ENCODE data around the gene ATXN3. TPM values are rescaled to one million over a fixed set of nuclear protein-coding genes. Genes with fewer than 3 reads are reported as not detected.

ATXN3 gene
- total RNA-seq = 25.2 and 42.8 TPM in 2 replicates
- polyA plus RNA-seq (2012) = 14.2 TPM

GRCh38 chr14:92106143-92106926 is at the start of gene ATXN3:
Gene ATXN3 (minus strand): TSS chr14:92106582. CDS start chr14:92106552, 30 bp downstream.
- DNase-seq (ENCODE audit: low read depth) = peak; percentile 99

- no peak for DNase-seq (ENCODE audit: low read depth)
Observed at GRCh38 chr14:92154283-92154942, 48.0 kb upstream of the ATXN3 start.

GRCh38 chr14:92153581-92153980 is 47.2 kb upstream of the ATXN3 start:
- no peak for DNase-seq (ENCODE audit: low read depth)

DNA sequence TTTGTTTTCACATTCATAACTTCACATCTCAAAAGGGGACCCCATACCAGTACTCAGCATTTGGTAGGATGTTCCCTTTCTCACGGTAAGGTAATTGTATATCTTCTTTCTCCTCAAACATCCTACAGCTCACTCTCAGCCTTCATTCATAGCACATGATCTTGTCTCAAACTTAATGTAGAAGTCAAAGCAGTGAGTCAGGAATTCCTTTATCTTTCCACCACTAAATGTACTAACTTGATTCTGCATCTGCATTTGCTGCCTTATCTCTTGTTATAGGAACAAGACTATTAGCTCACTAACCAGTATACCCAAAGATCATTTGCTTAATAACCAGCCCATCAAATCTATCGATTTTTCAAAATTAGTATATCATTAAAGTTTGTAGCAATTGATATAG is 38.3 kb upstream of the ATXN3 start:
- DNase-seq (ENCODE audit: low read depth) = no peak

DNA sequence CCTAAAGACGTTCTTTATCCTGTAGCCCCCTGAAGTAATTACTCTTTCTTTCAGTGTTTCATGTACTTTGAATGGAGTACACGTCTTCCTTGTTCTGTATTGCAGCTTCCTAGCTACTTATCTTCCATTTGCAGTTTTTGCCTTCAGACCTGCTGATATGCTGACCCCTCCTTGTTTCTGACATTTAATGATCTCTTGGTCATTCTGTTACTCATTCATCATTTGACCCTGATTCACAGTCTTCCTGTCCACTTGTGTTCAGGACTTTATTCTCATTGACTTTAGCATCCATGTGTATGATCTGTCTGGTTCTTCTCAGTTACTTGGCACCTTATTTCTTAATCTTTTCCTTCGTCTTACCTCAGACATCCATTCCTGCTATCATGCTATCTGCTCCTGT is 37.6 kb upstream of the ATXN3 start:
- no peak for DNase-seq (ENCODE audit: low read depth)

GRCh38 chr14:92143309-92143708 is 36.9 kb upstream of the ATXN3 start:
- DNase-seq (ENCODE audit: low read depth) = no peak

GRCh38 chr14:92135269-92135668 is 28.9 kb upstream of the ATXN3 start:
- DNase-seq (ENCODE audit: low read depth) = peak; percentile 13

DNA sequence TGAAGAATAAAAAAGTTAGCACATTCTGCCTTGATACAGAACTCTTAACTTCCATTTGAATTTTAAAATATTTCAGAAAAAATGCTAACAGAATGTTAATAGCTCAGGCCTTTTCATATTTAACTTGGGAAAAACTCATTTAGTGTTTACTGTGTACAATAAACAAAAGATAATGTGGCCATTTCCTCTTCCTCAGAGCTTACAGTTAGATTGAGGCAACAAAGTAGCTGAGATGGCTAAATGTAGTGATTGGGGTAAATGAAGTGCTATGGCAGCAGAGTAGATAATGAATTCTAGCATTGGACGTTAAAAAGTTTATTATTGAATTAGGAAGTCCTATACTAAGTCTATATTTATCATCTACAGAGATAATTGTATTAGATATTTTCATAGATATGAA is 28.1 kb upstream of the ATXN3 start:
- no peak for DNase-seq (ENCODE audit: low read depth)

GRCh38 chr14:92122761-92123160 is 16.4 kb upstream of the ATXN3 start:
- DNase-seq (ENCODE audit: low read depth) = no peak

DNA sequence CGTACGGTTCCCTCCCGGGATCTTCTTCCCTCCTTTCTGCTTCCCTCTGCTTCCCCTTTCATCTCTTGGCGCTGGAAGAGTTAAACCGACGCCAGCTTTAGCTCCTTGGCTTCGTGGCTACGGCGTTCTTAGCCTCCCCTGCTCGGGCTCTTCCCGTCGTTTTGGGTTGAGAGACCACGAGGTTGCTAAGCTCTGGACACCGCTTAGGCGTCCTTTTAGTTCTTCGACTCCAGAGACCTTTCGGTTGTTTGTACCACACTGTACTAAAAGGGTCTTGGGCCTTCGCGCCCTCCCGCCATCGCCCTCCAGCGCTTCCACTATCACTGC is 15.9 kb upstream of the ATXN3 start:
- DNase-seq (ENCODE audit: low read depth) = peak; percentile 58

DNA sequence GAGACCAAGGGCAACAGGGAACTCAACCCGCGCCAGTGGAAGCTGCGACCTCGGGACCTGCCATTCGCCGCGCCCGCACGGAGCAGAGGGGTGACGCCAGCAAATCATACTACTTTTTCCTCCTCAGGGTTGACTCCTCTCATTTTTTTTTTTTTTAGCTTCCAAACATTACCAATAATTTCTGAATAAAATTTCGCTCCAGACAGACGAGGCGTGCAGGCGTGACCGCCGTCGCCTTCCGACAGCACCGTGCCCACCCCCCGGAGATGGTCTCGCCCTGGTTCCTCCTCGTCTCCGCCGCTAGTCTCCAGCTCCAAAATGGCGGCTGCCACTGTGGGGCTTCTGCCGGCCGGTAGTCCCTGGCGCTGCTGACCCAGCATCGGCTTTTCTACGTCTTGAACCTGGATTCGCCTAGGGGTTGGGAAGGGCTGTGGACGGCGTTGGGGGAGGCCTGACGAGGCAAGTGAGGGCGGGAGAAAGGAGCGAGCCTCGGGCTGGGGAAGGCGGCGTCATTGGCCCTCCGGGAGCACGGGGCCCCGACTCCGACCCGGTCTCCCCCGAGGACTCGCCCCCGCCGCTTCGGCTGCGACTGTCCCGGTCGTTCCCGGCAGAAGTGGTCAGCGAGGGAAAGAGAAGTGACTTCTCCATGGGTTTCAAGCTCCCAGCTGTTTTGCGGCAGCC is 15.4 kb upstream of the ATXN3 start, which contains the start of the genes CPSF2 and NDUFB1:
Gene CPSF2 (plus strand): TSS at position 300 of the 681 bp plus-strand sequence. CDS start 9,016 bp downstream, outside the sequence.
Gene NDUFB1 (minus strand): TSS at position 37 of the 681 bp plus-strand sequence. CDS start 4,069 bp downstream, outside the sequence.
- DNase-seq (ENCODE audit: low read depth) = peak; percentile 89

DNA sequence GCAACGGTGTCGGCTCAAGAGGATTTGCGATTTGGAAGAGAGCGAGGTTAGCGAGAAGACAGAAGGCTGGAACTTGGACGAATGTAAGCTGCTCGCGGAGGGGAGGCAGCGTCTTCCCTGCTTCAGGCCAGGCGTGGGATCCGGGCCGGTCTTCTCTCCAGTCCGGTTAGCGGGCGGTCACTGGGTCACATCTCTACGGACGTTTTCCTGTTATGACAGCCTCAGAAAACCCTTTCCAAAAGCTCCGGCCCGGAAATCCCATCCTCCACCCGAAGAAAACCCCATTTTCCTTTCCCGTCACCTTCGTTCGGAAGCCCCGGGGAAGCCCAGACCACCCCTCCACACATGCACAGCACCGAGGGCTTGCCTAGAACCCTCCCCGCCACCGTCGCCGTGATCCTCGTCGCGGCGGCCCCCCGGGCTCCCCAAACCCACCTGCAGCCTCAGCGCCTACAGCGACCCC is 14.9 kb upstream of the ATXN3 start:
- peak; percentile 56 for DNase-seq (ENCODE audit: low read depth)

DNA sequence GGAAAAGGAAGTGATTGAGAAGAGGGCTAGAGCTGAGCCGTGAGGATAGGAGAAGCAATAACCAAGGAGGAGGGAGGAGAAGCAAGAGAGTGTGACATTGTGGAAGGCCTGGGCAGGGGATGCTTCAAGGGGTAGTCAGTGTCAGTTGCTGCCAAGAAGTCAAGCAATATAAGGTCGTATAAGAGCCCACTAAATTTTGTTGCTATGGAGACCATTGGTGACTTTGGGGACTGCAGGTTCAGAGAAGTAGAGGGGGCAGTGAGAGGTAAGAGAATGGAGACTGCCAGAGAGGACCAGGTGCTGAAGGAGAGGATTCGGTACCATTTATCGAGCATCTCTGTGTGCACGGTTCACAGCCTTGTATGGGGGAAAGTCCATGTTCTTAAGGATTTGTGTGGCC is 3.1 kb upstream of the ATXN3 start:
- DNase-seq (ENCODE audit: low read depth) = no peak

DNA sequence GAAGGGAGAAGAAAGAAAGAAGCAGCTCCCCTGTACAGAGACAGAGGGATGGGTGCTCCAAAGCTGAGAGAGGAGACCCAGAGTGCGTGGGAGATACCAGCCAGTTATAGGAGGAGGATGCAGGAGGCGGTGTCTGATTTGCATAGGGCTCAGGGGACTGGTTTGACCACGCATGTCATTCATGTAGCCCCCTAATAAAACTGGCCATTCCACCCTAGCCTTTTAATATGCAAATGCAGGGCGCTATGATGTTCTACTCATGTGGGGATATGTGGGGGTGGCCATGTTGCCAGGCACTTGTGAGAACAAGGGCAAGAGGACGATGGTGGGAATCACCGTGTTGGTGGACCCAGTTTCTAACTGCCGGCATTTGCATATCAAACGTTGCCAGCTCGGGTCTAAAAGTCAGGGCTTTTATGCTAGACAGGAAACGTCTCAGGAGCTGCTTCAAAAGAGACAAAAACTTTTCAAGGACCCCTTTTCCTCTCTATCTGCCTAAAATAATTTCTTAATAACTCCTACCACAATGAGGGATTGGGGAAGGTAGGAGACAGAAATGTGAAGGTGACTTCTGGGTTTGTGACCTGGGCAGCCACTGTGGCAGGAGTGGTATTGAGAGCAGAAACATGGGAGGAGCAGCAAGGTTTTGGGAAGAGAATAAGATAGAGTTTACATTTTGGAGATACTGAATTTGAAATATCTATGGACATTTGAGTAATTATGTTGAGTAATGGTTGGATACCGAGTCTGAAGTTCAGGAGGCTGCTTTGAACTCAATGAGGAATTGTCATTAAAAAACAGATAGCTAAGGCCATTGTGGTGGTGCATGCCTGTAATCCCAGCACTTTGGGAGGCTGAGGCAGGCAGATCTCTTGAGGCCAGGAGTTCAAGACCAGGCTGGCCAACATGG is 2.2 kb upstream of the ATXN3 start:
- DNase-seq (ENCODE audit: low read depth) = no peak

DNA sequence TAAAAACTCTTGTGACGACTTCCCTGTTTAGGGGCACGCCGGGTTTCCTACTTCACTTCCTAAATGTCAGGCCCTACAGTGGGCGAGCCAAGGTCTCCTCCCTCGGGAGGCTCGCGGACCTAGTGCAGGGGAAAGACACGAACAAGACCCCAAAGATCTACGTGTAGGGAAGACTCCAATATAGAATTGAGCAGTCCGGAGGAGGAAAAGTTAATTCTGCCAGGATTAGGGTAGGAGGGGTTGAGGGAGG is 564 bp downstream of the ATXN3 start:
- no peak for DNase-seq (ENCODE audit: low read depth)

- DNase-seq (ENCODE audit: low read depth) = no peak
Observed at GRCh38 chr14:92105073-92105892, 1.1 kb downstream of the ATXN3 start.

DNA sequence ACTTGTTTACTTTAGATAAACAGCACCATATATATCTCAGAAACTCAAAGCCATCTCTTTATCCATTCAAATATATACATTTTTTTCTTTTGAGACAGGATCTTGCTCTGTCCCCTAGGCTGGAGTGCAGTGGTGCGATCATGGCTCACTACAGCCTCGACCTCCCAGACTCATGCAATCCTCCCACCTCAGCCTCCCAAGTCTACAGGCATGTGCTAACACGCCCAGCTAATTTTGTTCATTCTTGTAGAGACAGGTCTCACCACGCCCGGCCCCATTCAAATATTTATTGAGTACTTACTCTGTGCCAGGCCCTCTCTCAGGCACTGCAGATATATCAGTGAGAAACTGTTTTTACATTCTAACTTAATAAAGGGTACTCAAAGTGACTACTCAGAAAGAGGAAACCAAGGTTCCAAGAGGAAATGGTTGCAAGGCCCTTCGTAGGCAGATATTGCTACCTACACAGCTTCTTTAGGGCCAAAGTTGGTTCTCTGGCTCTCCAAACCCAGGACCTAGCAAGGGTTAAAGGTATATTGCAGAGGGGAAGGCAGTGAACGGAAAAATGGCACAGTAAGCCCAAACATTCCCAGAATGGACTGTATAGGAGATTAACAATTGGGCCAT is 2.9 kb downstream of the ATXN3 start:
- no peak for DNase-seq (ENCODE audit: low read depth)

DNA sequence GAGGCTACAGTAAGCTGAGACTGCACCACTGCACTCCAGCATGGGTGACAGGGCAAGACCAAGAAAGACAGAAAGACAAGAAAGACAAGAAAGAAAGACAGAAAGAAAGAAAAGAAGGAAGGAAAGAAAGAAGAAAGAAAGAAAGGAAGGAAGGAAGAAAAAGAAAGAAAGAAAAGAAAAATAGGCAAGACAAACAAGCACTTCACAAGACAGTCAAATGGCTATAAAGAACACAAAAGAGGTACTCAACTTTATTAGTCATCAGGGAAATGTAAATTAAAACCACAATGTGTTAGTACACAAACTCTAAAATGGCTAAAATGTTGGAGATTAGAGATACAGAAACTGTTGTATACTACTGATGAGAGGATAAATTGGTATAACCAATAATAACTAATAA is 6.6 kb downstream of the ATXN3 start:
- DNase-seq (ENCODE audit: low read depth) = no peak

DNA sequence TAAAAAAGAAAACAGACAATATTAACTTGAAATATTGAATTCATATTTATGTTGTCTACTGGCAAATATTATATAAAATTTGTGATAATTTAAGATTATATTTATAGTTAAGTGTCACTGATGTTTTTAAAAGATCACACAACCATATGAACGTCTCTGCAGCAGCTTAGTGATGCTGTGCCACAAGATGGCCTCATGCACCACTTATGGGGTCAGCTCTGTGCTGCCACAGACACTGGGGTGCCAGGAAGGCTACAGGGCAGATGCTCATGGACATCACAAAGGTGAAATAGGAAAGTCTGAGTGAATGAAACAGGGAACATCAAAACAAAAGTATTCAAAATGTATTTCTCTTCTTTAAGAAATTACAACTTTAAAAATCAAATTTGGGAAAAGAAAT is 13.1 kb downstream of the ATXN3 start:
- DNase-seq (ENCODE audit: low read depth) = no peak

DNA sequence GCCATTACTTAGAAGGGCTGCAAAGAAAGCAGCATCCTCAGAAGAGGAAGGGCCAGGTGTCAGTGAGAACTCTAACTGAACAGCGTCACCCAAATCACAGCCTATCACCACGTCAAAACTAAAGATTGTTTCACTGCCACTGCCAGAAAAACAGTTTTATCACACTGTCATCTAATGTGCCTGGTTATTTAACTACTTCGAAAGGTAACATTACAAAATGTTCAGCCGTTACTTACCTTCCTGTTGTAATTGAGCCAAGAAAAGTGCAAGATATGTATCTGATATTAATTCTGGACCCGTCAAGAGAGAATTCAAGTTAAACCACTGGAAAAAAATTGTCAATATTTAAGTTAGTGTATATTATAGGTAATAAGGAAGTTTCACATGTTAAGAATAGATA is 17.9 kb downstream of the ATXN3 start:
- no peak for DNase-seq (ENCODE audit: low read depth)
